Tibial nerve (tissue), 4 donors: ENCODE results near the gene SLC27A1.

ENCODE experiments used
- EP300 ChIP-seq, 2 donors: sonication (generic); formaldehyde crosslinking; IDR thresholded peaks; one replicate each; pipeline ENCODE4 v1.6.1; 2017; ENCODE audit warnings: antibody characterized with exemption in 2 of 2, mild to moderate bottlenecking in 1 of 2
- TF ChIP-seq, protein P1 (sequence below), 5 experiments: fragments of 200-600 bp in 3 of 5; fragments of 450-650 bp in 2 of 5; sonication (generic) in 3 of 5; IDR thresholded peaks; one replicate each; pipeline ENCODE4 v1.5.1; 2016 to 2019; ENCODE audit warnings: antibody characterized with exemption in 5 of 5, mild to moderate bottlenecking in 3 of 5, moderate library complexity in 2 of 5

GRCh38 chr19:17548145-17548544 is 77.8 kb downstream of the SLC27A1 start:
- TF ChIP-seq, protein P1, sequence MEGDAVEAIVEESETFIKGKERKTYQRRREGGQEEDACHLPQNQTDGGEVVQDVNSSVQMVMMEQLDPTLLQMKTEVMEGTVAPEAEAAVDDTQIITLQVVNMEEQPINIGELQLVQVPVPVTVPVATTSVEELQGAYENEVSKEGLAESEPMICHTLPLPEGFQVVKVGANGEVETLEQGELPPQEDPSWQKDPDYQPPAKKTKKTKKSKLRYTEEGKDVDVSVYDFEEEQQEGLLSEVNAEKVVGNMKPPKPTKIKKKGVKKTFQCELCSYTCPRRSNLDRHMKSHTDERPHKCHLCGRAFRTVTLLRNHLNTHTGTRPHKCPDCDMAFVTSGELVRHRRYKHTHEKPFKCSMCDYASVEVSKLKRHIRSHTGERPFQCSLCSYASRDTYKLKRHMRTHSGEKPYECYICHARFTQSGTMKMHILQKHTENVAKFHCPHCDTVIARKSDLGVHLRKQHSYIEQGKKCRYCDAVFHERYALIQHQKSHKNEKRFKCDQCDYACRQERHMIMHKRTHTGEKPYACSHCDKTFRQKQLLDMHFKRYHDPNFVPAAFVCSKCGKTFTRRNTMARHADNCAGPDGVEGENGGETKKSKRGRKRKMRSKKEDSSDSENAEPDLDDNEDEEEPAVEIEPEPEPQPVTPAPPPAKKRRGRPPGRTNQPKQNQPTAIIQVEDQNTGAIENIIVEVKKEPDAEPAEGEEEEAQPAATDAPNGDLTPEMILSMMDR (IDR thresholded peaks at IDR 0.05), result no peak
- no peak for TF ChIP-seq EP300 (IDR thresholded peaks at IDR 0.05)
